ENCODE measurements around the gene CST5.
"Not testable (repeated sequence)": the region's sequence is repeated elsewhere in the genome, so short reads cannot be mapped to it uniquely, and the experiment has no call there.

Gene CST5

GRCh38 chr20:23879328-23879798, at the start of gene CST5:
Gene CST5, minus strand, starts transcription at chr20:23879748. Its CDS starts 72 bp downstream, at chr20:23879676.
- no peak for DNase-seq (ENCODE audit: low read depth)

GRCh38 chr20:23928788-23929187, 49.2 kb upstream of the CST5 start:
- no peak for DNase-seq (ENCODE audit: low read depth)

- no peak for DNase-seq (ENCODE audit: low read depth)
Measured at GRCh38 chr20:23928353-23928752, 48.8 kb upstream of the CST5 start.

- DNase-seq (ENCODE audit: low read depth) = no peak
Measured at GRCh38 chr20:23926944-23927872, 47.7 kb upstream of the CST5 start.

GRCh38 chr20:23926526-23926880, 47.0 kb upstream of the CST5 start:
- no peak for DNase-seq (ENCODE audit: low read depth)

GRCh38 chr20:23925789-23926525, 46.4 kb upstream of the CST5 start:
- no peak for DNase-seq (ENCODE audit: low read depth)

GRCh38 chr20:23924751-23925150, 45.2 kb upstream of the CST5 start:
- DNase-seq (ENCODE audit: low read depth) = no peak

- no peak for DNase-seq (ENCODE audit: low read depth)
Measured at GRCh38 chr20:23923891-23924435, 44.4 kb upstream of the CST5 start.

GRCh38 chr20:23923311-23923710, 43.8 kb upstream of the CST5 start:
- DNase-seq (ENCODE audit: low read depth) = no peak

GRCh38 chr20:23920408-23921325, 41.1 kb upstream of the CST5 start:
- no peak for DNase-seq (ENCODE audit: low read depth)

GRCh38 chr20:23918896-23919295, 39.3 kb upstream of the CST5 start:
- no peak for DNase-seq (ENCODE audit: low read depth)

- DNase-seq (ENCODE audit: low read depth) = no peak
Measured at GRCh38 chr20:23918101-23918862, 38.7 kb upstream of the CST5 start.

GRCh38 chr20:23917024-23917725, 37.6 kb upstream of the CST5 start:
- DNase-seq (ENCODE audit: low read depth) = no peak

GRCh38 chr20:23915844-23916243, 36.3 kb upstream of the CST5 start:
- DNase-seq (ENCODE audit: low read depth) = no peak

- DNase-seq (ENCODE audit: low read depth) = not testable (repeated sequence)
Measured at GRCh38 chr20:23914469-23914868, 34.9 kb upstream of the CST5 start.

- no peak for DNase-seq (ENCODE audit: low read depth)
Measured at GRCh38 chr20:23910210-23910609, 30.7 kb upstream of the CST5 start.

GRCh38 chr20:23909390-23909789, 29.8 kb upstream of the CST5 start:
- no peak for DNase-seq (ENCODE audit: low read depth)

GRCh38 chr20:23907579-23907978, 28.0 kb upstream of the CST5 start:
- DNase-seq (ENCODE audit: low read depth) = no peak

- DNase-seq (ENCODE audit: low read depth) = not testable (repeated sequence)
Measured at GRCh38 chr20:23902396-23902795, 22.8 kb upstream of the CST5 start.

GRCh38 chr20:23890867-23891266, 11.3 kb upstream of the CST5 start:
- not testable (repeated sequence) for DNase-seq (ENCODE audit: low read depth)

Measured in stimulated activated CD8-positive, alpha-beta memory T cell treated with anti-CD3 and anti-CD28 coated beads, Interleukin-7, amount 100 ng/mL, for 24 hours (primary cell).